A673 (cell line): Measurements from ENCODE around the gene IFT172.

ENCODE experiments used
- CTCF ChIP-seq: fragments of 300-800, 200-600 bp; sonication (generic); conservative IDR thresholded peaks from 2 replicates; pipeline ENCODE4 v1.5.1; 2017; ENCODE audit warnings: low read depth, mild to moderate bottlenecking, antibody characterized with exemption, low read length, moderate library complexity, mixed read lengths
- EZH2 ChIP-seq: fragments of 200-600 bp; sonication (generic); IDR thresholded peaks from 2 replicates; pipeline ENCODE4 v1.6.1; 2017; ENCODE audit warnings: borderline replicate concordance, low read depth, mild to moderate bottlenecking, mixed read lengths, antibody characterized with exemption, low read length; ENCODE audit not compliant: poor library complexity, severe bottlenecking

GRCh38 chr2:27422958-27423357 lies 66.6 kb downstream of the IFT172 start:
- TF ChIP-seq CTCF (no peak), EZH2 (no peak)
